Immature natural killer cell (primary cell): ENCODE data around the gene PHF24. TPM values are rescaled to one million over a fixed set of nuclear protein-coding genes. Genes with fewer than 3 reads are reported as not detected.
A peak's percentile ranks its signal among the peaks of the same experiment; 100 is the strongest.

Experiments
- DNase-seq, 3 donors: peaks; one replicate each; pipeline ENCODE4 v3.0.0; 2022; ENCODE audit warnings: mixed read lengths in 1 of 3
- H3K27ac Mint-ChIP-seq, 6 donors: one replicate each; pipeline ENCODE4 v1.8.0; 2020; ENCODE audit warnings: mixed read lengths in 6 of 6, mild to moderate bottlenecking in 5 of 6, inconsistent platforms in 4 of 6, moderate library complexity in 3 of 6
- H3K27me3 Mint-ChIP-seq, 3 donors: one replicate each; pipeline ENCODE4 v1.8.0; 2020 to 2021; ENCODE audit warnings: low read depth in 3 of 3, mild to moderate bottlenecking in 3 of 3, mixed read lengths in 3 of 3, moderate library complexity in 3 of 3, inconsistent platforms in 1 of 3
- H3K36me3 Mint-ChIP-seq, 3 donors: one replicate each; pipeline ENCODE4 v1.8.0; 2020; ENCODE audit warnings: mixed read lengths in 3 of 3, inconsistent platforms in 2 of 3, mild to moderate bottlenecking in 2 of 3
- H3K4me1 Mint-ChIP-seq, 2 donors: one replicate each; pipeline ENCODE4 v1.8.0; 2020; ENCODE audit warnings: inconsistent platforms in 2 of 2, mild to moderate bottlenecking in 2 of 2, mixed read lengths in 2 of 2, moderate library complexity in 1 of 2
- H3K4me3 Mint-ChIP-seq, 5 donors: one replicate each; pipeline ENCODE4 v1.8.0; 2020; ENCODE audit warnings: mild to moderate bottlenecking in 5 of 5, mixed read lengths in 5 of 5, inconsistent platforms in 3 of 5, moderate library complexity in 3 of 5
- H3K9me3 Mint-ChIP-seq, 6 donors: one replicate each; pipeline ENCODE4 v1.8.0; 2020; ENCODE audit warnings: mild to moderate bottlenecking in 6 of 6, mixed read lengths in 6 of 6, inconsistent platforms in 4 of 6, moderate library complexity in 3 of 6
- polyA plus RNA-seq, 3 donors: library from polyadenylated mRNA; unstranded; fragments of 300-500 nt; fragmentation: Illumina TruSeq; gene quantifications; one replicate each; pipeline ENCODE4 v1.2.3, GENCODE V29; 2021

Gene PHF24
- polyA plus RNA-seq, 3 donors from 2014 or later: not detected

DNA sequence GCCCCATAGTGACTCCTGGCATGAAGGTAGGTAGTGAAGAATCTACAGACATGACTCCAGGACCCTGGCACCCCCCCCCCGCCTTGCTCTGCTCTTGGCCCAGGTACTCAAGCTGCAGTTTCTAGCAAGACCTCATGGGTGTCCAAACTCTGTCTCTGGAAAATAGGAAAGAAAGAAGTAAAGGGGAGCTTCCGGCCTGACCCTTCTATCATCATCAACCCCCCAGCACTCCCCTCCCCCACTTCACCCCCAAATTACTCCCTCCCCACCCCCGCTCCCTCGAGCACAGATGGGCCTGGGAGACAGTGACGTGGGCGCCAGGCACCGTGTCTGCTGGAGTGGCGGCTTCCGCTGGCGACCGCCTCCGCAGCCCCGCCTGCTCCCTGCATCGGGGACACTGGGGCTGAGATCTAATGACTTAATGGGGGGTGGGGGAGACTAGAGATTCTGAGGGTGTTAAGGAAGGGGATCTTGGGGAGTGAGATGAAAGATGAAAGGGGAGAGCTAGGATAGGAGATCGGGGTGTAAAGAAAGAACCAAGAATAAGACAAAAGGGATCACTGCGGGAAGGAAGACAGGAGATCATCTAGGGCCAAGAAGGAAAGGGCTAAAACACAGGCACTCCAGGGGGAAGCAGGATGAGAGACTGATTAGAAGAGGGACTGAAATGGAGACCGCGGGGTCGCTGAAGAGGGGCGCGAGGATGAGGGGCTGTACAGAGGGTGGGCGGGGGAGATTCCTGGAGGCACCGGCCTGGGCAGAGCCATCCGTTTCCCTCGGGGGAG, 30.3 kb downstream of the PHF24 start:
- H3K36me3 Mint-ChIP-seq: no peaks in the 10 kb centered on the region
- H3K9me3 Mint-ChIP-seq: no peaks in the 10 kb centered on the region
- H3K4me1 Mint-ChIP-seq: peaks cover 17 to 21% of the 10 kb centered on the region in 2 donors
- peak overlapping the region; percentile 89 to 100 (median 94) for H3K4me3 Mint-ChIP-seq
- peak overlapping the region; percentile 64 to 93 (median 83) for H3K27ac Mint-ChIP-seq
- DNase-seq: peak in 1 of 3 donors; percentile 35
- H3K27me3 Mint-ChIP-seq: peaks cover 3 to 11% (median 7%) of the 10 kb centered on the region in 3 donors

DNA sequence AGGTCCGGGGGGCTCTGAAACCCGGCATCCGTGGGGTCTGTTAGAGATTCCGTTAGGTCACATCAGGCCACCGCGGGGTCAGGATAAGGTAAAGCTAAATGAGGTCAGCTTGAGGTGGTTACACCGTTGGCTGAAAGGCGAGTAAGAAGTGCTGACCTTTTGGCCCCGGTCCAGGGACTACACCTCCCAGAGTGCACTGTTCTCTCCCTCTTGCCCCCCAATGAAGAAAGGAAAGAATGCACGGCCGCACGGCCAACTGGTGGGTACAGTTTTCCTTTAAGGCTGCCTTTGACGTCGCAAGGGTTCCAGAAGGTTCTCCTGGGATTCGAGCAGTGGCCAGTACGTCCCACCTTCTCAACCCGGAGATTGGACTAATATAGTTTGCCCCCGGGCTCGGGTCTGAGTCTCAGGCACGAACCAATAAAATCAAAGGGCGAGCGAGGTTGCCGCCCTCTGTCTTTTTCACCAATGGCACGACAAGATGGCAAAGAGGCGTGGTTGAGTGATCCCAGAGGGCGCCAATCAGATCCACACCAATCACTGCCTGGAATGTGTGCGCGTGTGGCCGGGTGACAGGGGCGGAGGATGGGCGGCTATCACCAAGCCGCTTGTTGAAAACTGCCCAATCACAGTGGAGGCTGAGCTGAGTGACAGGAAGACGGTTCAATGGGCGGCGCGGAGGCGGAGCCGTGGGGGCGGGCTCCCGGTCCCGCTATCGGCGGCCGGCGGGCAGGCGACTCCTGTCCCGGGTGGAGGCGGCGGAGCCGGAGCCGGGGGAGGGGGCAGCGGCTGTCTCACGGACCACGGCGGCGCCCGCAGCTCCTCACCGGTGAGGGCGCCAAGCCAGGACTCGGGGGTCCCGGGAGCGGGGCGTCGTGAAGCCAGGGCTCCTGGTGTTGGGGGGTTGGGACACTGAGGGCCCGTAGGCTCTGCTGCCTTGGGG, 31.2 kb downstream of the PHF24 start, which contains the start of gene DNAJB5:
Gene DNAJB5, plus strand, starts transcription at position 743 of the 943 bp plus-strand sequence. CDS start 886 bp downstream, outside the sequence.
- Mint-ChIP-seq H3K36me3 (no peaks in the 10 kb centered on the region), H3K9me3 (no peaks in the 10 kb centered on the region), H3K27ac (peak within 1 kb of the TSS; percentile 64 to 93 (median 84)), H3K27me3 (peaks cover 3 to 7% (median 7%) of the 10 kb centered on the region in 3 donors), H3K4me3 (peak within 1 kb of the TSS; percentile 89 to 100 (median 94)), H3K4me1 (peaks cover 17 to 21% of the 10 kb centered on the region in 2 donors)
- peak; percentile 97 to 98 (median 97) for DNase-seq

DNA sequence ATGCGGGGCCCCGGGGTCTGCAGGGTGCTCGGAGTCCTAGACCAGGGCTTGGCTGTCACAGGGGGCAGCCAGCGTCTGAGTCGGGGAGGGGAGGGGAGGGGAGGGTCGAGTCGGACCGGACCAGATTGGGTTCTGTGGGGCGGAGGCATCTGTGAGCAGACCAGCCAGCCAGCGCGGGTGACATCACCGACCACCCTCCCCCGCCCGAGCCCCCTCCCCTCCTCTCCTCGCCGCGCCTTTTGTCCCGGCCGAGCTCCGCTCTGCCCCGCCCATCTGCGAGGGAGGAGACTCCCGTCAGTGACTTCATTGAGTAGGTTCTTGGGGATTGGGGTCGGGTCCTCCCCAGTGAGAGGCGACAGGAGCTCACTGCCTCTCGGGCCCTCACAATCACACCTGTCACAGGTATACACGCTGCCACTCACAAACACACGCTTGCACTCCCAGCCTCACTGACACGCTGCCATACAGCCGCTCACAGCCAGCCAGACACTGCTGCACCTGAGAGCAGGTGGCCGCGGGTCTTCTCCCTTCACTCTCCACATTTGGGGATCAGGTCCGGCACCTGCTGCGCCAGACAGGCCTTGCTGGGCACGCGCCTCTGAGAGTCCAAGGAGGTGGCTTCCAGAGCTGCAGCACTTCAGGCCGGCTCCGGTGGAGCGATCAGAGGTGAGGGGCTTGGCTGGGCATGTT, 32.0 kb downstream of the PHF24 start:
- Mint-ChIP-seq H3K27ac (peak overlapping the region in 1 of 6 donors; percentile 71), H3K4me1 (peaks cover 17 to 21% of the 10 kb centered on the region in 2 donors), H3K9me3 (no peaks in the 10 kb centered on the region), H3K4me3 (peak overlapping the region; percentile 65 to 85 (median 77)), H3K36me3 (no peaks in the 10 kb centered on the region), H3K27me3 (peaks cover 2 to 7% (median 3%) of the 10 kb centered on the region in 3 donors)
- peak in 1 of 3 donors; percentile 23 for DNase-seq

DNA sequence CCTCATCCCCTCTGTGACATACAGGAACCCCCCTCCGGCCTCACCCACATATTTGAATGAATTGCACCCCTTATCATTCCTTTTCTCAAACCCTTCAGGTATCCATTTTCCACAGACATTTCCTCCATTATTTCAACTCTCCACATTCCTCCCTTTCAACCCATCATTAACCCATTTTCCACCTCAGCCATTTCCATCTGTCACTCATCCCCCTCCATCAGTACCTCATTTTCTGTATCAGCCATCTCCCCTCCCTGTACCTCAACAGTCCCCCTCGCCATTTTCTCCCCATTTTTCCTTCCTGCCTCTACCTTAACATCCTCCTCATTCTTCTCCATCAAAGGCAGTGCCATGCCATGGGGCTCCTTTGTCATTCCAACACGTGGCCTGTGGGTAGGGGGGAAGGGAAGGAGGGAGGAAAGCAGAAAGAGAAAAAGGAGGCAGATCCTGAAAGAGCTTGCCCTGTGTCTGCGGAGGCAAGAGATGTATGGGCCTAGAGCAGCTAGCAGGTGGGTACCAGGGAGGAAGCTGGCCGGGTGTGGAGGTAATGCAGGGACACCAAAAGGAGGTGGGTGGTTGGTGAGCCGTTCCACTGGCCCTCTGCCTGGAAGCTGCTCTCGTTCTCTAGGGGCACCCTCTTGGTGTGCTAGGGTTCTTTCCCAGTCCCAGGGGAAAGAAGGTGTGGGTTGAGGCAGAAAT, 33.0 kb downstream of the PHF24 start:
- H3K27ac Mint-ChIP-seq: peak overlapping the region in 3 of 6 donors; percentile 7 to 85 (median 35)
- peak overlapping the region; percentile 65 to 83 (median 69) for H3K4me3 Mint-ChIP-seq
- H3K4me1 Mint-ChIP-seq: peaks cover 17 to 21% of the 10 kb centered on the region in 2 donors
- no peaks in the 10 kb centered on the region for H3K9me3 Mint-ChIP-seq
- DNase-seq: no peak
- H3K27me3 Mint-ChIP-seq: peaks cover 2 to 5% (median 3%) of the 10 kb centered on the region in 3 donors
- no peaks in the 10 kb centered on the region for H3K36me3 Mint-ChIP-seq

DNA sequence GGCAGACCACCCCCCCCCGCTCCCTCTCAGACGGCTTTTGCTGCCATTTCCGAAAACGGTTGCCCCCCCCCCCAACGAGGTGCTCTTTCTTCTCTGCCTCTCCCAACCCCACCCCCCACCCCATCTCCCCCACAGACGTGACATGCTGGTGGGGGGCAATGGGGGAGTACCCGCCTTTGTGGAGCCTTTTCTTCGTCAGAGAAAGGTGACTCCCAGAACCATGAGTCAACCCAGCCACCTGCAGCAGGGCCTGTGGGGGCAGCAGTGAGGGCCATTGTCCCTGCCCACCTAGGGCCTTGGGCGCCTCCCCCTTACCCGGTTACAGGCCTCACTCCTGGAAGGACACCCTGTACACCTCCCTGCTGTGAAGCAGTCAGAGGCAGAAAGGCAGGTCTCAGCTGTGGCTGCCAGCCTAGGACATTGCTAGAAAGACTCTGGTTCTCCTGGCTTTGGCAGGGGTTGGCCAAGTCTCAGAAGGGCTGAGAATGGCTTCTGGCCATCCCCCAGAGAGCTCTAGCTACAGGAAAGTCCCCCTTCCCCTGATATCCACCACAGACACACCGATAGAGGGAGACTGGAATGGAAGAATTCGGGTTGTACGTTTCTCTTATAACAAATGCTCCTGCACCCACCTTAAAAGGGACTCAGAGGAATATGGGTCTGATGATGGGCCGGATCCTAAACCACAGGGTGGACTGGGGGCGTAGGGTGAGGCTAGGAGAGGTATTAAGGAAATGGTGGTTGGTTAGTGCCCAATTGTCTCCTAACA, 33.7 kb downstream of the PHF24 start:
- Mint-ChIP-seq H3K4me1 (peaks cover 17 to 21% of the 10 kb centered on the region in 2 donors), H3K9me3 (no peaks in the 10 kb centered on the region), H3K36me3 (no peaks in the 10 kb centered on the region), H3K27ac (no peak overlapping the region), H3K4me3 (peak overlapping the region in 1 of 5 donors; percentile 6), H3K27me3 (peaks cover 2 to 5% (median 3%) of the 10 kb centered on the region in 3 donors)
- DNase-seq: no peak

DNA sequence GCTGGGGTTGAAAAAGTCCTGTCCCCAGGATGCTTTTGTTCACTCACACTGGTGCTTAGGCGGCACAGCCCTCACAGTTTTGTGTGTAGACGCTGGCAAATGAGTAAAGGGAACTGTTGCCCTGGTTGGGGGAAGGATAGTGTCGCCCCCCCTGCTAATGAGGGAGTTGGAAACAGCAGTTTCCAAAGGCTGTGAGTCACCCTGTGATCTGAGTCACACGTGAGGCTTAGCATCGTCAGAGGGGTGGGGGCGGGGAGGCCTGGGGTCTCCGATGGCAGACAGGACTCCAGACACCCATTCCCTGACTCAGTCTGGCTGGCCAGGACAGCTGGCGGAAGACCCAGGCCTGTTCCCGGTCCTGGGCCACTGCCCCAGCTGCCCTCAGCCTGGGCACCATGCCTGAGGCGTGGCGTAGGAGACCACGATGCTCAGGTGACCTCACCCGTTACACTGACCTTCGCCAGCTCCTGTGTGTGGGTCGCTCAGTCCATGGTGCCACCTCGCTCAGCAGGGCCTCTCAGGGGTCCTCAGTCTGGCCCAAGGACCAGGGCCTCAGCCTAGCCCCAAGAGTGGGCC, 34.4 kb downstream of the PHF24 start:
- peak overlapping the region in 1 of 5 donors; percentile 6 for H3K4me3 Mint-ChIP-seq
- DNase-seq: no peak
- peaks cover 2 to 6% (median 3%) of the 10 kb centered on the region in 3 donors for H3K27me3 Mint-ChIP-seq
- no peak overlapping the region for H3K27ac Mint-ChIP-seq
- no peaks in the 10 kb centered on the region for H3K36me3 Mint-ChIP-seq
- H3K4me1 Mint-ChIP-seq: peaks cover 13 to 21% of the 10 kb centered on the region in 2 donors
- no peaks in the 10 kb centered on the region for H3K9me3 Mint-ChIP-seq

DNA sequence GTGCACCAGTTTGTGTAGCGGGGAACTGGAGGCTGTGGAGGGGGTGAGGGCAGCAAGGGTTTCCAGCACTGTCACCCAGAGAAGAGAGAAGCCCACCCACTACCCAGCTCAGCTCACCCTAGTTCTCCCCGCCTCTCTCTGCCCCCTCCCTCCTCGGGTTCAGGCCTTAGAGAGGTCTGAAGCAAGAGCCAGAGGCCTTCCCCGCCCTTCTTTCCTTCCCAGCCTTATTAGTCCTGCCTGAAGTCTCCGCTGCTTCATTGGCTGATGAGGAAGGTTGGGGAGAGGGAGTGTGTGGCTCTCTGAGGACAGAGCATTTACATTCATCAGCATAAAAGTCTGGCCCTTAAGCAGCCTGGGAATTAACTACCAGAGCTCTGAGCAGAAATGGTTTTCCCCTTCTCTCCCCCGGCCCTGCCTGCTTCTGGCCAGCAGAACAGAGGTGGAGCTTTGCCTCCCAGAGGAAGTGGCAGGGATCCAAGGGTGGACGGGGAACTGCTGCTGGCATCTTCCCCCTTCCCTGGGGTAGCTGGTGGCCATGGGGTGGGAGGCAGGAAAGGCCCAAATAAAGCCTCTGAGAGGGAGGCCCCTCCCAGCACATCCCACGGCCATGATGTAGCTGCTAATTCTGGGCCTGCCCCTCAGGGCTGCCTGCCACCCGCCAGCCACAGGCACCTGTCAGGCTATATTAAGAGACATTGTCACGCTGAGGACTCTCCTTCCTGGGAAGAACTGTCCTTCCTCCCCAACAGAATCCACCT, 35.6 kb downstream of the PHF24 start:
- DNase-seq: no peak
- peaks cover 11 to 16% of the 10 kb centered on the region in 2 donors for H3K4me1 Mint-ChIP-seq
- H3K9me3 Mint-ChIP-seq: no peaks in the 10 kb centered on the region
- H3K27me3 Mint-ChIP-seq: peaks cover 2 to 6% (median 3%) of the 10 kb centered on the region in 3 donors
- no peaks in the 10 kb centered on the region for H3K36me3 Mint-ChIP-seq
- H3K4me3 Mint-ChIP-seq: no peak overlapping the region
- no peak overlapping the region for H3K27ac Mint-ChIP-seq

DNA sequence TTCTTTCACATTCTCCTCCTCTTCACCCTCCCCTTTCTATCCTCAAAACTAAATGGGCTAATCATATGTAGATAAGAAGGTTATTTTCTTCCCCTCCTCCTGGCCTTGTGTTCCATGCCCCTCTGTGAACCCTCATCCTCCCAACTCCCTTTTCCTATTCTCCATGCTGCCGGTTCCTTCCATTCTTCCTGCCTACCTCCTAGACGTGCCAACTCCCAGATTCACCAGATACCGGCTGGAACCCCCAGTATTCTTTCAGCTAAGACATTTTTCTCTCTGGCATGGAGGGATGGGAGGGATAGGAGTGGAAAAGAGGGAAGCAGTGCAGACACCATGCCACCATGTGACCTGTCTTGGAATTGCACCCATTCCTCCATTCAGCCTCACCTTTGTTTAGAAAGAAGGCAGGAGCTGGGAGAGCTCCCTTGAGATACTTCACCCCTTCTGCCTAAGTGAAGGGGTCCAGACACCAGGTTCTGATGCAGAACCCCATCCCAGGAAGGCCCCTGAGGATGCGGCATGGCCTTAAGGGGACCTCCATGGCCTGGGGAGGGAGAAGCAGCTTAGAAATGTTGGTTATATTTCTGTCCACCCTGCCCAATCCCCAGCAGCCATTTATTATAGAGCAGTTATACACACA, 36.3 kb downstream of the PHF24 start:
- H3K4me1 Mint-ChIP-seq: peaks cover 7 to 10% of the 10 kb centered on the region in 2 donors
- no peak for DNase-seq
- H3K9me3 Mint-ChIP-seq: no peaks in the 10 kb centered on the region
- H3K36me3 Mint-ChIP-seq: no peaks in the 10 kb centered on the region
- no peak overlapping the region for H3K4me3 Mint-ChIP-seq
- no peak overlapping the region for H3K27ac Mint-ChIP-seq
- peaks cover under 1 to 3% (median 1%) of the 10 kb centered on the region in 3 donors for H3K27me3 Mint-ChIP-seq

DNA sequence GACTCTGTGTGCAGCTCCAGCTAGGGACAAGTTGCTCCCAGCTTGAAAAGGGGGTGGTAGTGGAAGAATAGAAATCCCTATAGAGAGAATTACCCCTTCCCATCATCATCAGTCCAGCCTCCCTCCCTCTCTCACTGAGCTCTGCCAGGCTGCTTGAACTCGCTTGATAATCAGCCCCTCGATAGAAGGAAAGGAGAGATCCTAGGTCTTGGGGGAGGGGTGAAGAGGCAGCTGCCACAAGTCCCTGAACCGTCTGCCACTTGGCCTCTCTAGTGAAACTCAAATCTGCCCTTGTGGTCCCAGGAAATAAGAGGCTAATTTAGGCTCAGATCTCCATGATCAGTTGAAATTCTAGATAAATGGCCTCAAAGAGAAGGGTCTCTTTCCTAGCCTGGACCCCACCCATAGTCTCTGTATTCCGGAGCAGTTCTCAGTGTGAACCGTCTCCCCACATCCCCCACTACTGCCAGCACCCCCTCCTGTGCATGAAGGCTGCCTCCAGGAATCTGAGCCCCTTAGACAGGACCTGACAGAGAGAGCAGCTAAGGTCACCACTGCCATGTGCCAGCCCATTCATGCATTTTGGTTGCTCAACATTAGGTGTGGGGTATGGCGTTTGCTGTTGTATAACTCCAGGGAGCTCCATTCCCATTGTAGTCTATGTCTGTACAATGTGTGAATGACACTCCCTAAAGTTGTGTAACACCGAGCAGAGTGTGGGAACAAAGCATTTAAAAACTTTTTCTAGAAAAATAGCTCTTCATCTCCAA, 37.0 kb downstream of the PHF24 start:
- H3K27me3 Mint-ChIP-seq: peaks cover 0 to 1% (median 0%) of the 10 kb centered on the region in 3 donors
- H3K9me3 Mint-ChIP-seq: no peaks in the 10 kb centered on the region
- no peak overlapping the region for H3K4me3 Mint-ChIP-seq
- no peak for DNase-seq
- no peaks in the 10 kb centered on the region for H3K36me3 Mint-ChIP-seq
- peaks cover 6 to 7% of the 10 kb centered on the region in 2 donors for H3K4me1 Mint-ChIP-seq
- no peak overlapping the region for H3K27ac Mint-ChIP-seq

DNA sequence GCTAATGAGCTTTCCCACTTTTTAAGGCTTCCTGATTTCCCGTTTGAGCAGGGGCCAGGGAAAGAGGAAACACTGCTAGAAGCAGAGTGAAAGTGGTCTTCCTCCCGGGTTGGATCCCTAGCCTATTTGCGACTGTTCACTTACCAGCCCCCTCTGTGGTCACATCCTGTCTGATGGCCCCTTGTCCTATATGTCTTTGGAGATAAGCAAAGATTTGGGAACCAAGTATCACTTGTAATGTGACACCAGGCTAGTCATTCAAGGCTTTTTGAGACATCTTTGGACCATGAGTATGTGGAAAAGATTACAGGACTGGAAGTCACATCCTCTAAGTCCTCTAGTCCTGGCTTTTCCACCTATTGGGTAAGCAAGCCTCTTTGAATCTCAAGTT, 37.6 kb downstream of the PHF24 start:
- Mint-ChIP-seq H3K4me3 (no peak overlapping the region), H3K27ac (no peak overlapping the region), H3K36me3 (no peaks in the 10 kb centered on the region), H3K4me1 (peaks cover 2 to 5% of the 10 kb centered on the region in 2 donors), H3K9me3 (no peaks in the 10 kb centered on the region), H3K27me3 (peaks cover 0 to 1% (median 0%) of the 10 kb centered on the region in 3 donors)
- no peak for DNase-seq
